CD14-positive monocyte (primary cell): ENCODE results near the gene SH2B3. TPM values are rescaled to one million over a fixed set of nuclear protein-coding genes. Genes with fewer than 3 reads are reported as not detected.

Experiments used
- DNase-seq, 3 donors: peaks; one replicate each; pipeline ENCODE4 v3.0.0-alpha.2; 2011 to 2022
- H2AFZ ChIP-seq: 2 replicates; pipeline ENCODE4 v1.6.0; 2012; ENCODE audit warnings: mild to moderate bottlenecking, low read depth, low read length, inconsistent platforms; ENCODE audit not compliant: insufficient read depth, poor library complexity, severe bottlenecking
- H3K27ac ChIP-seq, 2 donors: 1 replicate in 1 of 2; 2 replicates in 1 of 2; pipeline ENCODE4 v1.5.1; 2012 to 2013; ENCODE audit warnings: low read length in 2 of 2, control low read depth in 1 of 2, inconsistent platforms in 1 of 2, low read depth in 1 of 2, mild to moderate bottlenecking in 1 of 2
- H3K27me3 ChIP-seq, 2 donors: one replicate each; pipeline versions ENCODE4 v1.6.0 to v1.6.1; 2011 to 2013; ENCODE audit warnings: low read length in 2 of 2; ENCODE audit not compliant: control insufficient read depth in 2 of 2, insufficient read depth in 2 of 2
- H3K36me3 ChIP-seq, 2 donors: replicated peaks in 1 of 2; 1 replicate in 1 of 2; 2 replicates in 1 of 2; pipeline versions ENCODE4 v1.5.1 to v1.6.1; 2012 to 2013; ENCODE audit warnings: low read length in 2 of 2, control low read depth in 1 of 2, inconsistent platforms in 1 of 2, mild to moderate bottlenecking in 1 of 2; ENCODE audit not compliant: insufficient read depth in 2 of 2, control insufficient read depth in 1 of 2
- H3K4me1 ChIP-seq, 2 donors: 1 replicate in 1 of 2; 2 replicates in 1 of 2; pipeline versions ENCODE4 v1.5.1 to v1.6.1; 2012 to 2013; ENCODE audit warnings: low read length in 2 of 2, control low read depth in 1 of 2, inconsistent platforms in 1 of 2, mild to moderate bottlenecking in 1 of 2, moderate library complexity in 1 of 2; ENCODE audit not compliant: insufficient read depth in 2 of 2, control insufficient read depth in 1 of 2
- H3K4me2 ChIP-seq: replicated peaks from 2 replicates; pipeline ENCODE3; 2012; ENCODE audit warnings: low read length, moderate library complexity, mild to moderate bottlenecking; ENCODE audit not compliant: poor library complexity, severe bottlenecking; ENCODE audit errors: extremely low read depth
- H3K4me3 ChIP-seq, 3 experiments: fragments of 200-600 bp in 1 of 3; sonication (generic) in 1 of 3; replicated peaks in 1 of 3; 1 replicate in 2 of 3; 2 replicates in 1 of 3; pipeline ENCODE4 v1.5.1; 2011 to 2013; ENCODE audit warnings: low read length in 3 of 3, mild to moderate bottlenecking in 3 of 3, control low read depth in 2 of 3, low read depth in 2 of 3, inconsistent platforms in 1 of 3, moderate library complexity in 1 of 3
- H3K79me2 ChIP-seq: 2 replicates; pipeline ENCODE4 v1.6.0; 2012; ENCODE audit warnings: mild to moderate bottlenecking, control low read depth, inconsistent platforms, low read length, moderate library complexity; ENCODE audit not compliant: insufficient read depth
- H3K9ac ChIP-seq: 2 replicates; pipeline ENCODE4 v1.6.0; 2017; ENCODE audit warnings: low read length, mild to moderate bottlenecking; ENCODE audit not compliant: insufficient read depth, poor library complexity, severe bottlenecking
- H3K9me3 ChIP-seq, 2 donors: replicated peaks in 1 of 2; 1 replicate in 1 of 2; 2 replicates in 1 of 2; pipeline versions ENCODE4 v1.5.1 to v1.6.1; 2012 to 2013; ENCODE audit warnings: low read length in 2 of 2, control low read depth in 1 of 2; ENCODE audit not compliant: control insufficient read depth in 1 of 2, insufficient read depth in 1 of 2
- H4K20me1 ChIP-seq: 2 replicates; pipeline ENCODE4 v1.6.0; 2012; ENCODE audit warnings: mild to moderate bottlenecking, low read length, control low read depth, moderate library complexity; ENCODE audit not compliant: insufficient read depth
- H3K27ac Mint-ChIP-seq, 7 donors: one replicate each; pipeline ENCODE4 v1.8.0; 2020; ENCODE audit warnings: mild to moderate bottlenecking in 7 of 7, mixed read lengths in 7 of 7, moderate library complexity in 6 of 7, inconsistent platforms in 2 of 7
- H3K27me3 Mint-ChIP-seq, 3 donors: one replicate each; pipeline ENCODE4 v1.8.0; 2021 to 2022; ENCODE audit warnings: low read depth in 3 of 3, mild to moderate bottlenecking in 3 of 3, mixed read lengths in 3 of 3, moderate library complexity in 3 of 3, inconsistent platforms in 1 of 3
- H3K36me3 Mint-ChIP-seq, 2 donors: one replicate each; pipeline ENCODE4 v1.8.0; 2020; ENCODE audit warnings: mixed read lengths in 2 of 2, inconsistent platforms in 1 of 2, mild to moderate bottlenecking in 1 of 2
- H3K4me1 Mint-ChIP-seq: one replicate; pipeline ENCODE4 v1.8.0; 2020; ENCODE audit warnings: mild to moderate bottlenecking, mixed read lengths
- H3K4me3 Mint-ChIP-seq, 2 donors: one replicate each; pipeline ENCODE4 v1.8.0; 2020; ENCODE audit warnings: mild to moderate bottlenecking in 2 of 2, mixed read lengths in 2 of 2, moderate library complexity in 1 of 2
- H3K9me3 Mint-ChIP-seq, 7 donors: one replicate each; pipeline ENCODE4 v1.8.0; 2020 to 2022; ENCODE audit warnings: mixed read lengths in 7 of 7, mild to moderate bottlenecking in 6 of 7, moderate library complexity in 6 of 7, inconsistent platforms in 2 of 7
- CTCF ChIP-seq: fragments of 200-600 bp; IDR thresholded peaks from one replicate; pipeline ENCODE4 v1.8.0; 2022; ENCODE audit warnings: antibody characterized with exemption, mild to moderate bottlenecking
- WGBS: methylation state at CpG from one replicate; pipeline ENCODE4 v1.1.5; 2013; ENCODE audit warnings: missing lambda C conversion rate; ENCODE audit not compliant: insufficient coverage; 5-methylcytosine and 5-hydroxymethylcytosine counted together
- intact Hi-C, 2 donors: fragments of 100-400 bp; cut with micrococcal nuclease; formaldehyde crosslinking; loops; one replicate each; pipeline versions ENCODE4 v1.15.0 to v1.15.1; 2023
- polyA plus RNA-seq, 3 donors: library from polyadenylated mRNA; depleted of rRNA in 1 of 3; unstranded in 2 of 3; stranded (reverse) in 1 of 3; fragments of 300-500 nt in 2 of 3; fragments of >200 nt in 1 of 3; fragmentation: Illumina TruSeq in 2 of 3; gene quantifications; 1 replicate in 2 of 3; 2 replicates in 1 of 3; pipeline ENCODE4 v1.2.3, GENCODE V29; 2012 to 2021

The SH2B3 gene
- polyA plus RNA-seq, 3 donors: 15.2 to 136 (median 33.5) TPM

DNA sequence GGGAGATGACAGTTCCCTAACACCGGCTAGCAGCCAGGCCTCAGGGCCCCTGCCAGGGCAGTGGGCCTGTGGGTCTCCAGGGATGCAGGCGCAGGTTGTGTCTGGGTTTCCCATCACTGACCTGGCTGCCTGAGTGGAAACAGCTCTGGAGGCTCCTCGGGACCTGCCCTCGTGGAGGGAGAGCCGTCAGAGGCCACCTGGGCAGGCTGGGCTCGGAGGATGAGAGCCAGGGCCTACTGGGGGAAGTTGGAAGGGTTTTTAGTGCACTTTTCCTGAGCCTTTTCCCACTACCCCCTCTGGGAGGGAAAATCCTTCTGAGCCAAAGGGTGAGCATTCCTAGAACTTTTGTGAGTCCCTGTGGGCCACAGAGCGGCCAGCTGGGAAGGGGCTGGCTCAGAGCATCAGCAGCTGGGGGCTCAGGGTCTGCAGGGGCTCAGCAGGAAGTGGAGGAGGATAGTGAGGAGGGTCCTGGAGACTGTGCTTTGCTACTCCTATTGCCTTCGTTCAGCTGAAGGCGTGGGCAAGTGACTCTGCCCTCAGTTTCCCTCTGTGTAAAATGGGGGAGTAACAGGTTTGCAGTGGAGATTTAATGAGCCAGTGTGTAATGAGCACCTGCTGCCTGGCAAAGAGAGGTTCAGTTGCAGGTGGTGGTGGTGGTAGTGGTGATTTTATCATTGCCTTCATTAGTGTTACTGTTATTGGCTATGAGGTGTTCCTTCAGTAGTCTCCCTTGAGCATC lies 1.8 kb downstream of the SH2B3 start:
- peaks cover 5 to 30% of the 10 kb centered on the region in 2 donors for H3K36me3 Mint-ChIP-seq
- H3K4me1 ChIP-seq: peaks cover 79 to 82% of the 10 kb centered on the region in 2 donors
- TF ChIP-seq CTCF: no peak
- peak overlapping the region; percentile 93 to 98 (median 95) for H3K27ac Mint-ChIP-seq
- H3K27me3 ChIP-seq: no peaks in the 10 kb centered on the region
- peak overlapping the region; percentile 92 to 96 for H3K4me3 Mint-ChIP-seq
- peak overlapping the region; percentile 93 to 98 for H3K27ac ChIP-seq
- peaks cover 0 to 2% (median 0%) of the 10 kb centered on the region in 7 donors for H3K9me3 Mint-ChIP-seq
- H3K27me3 Mint-ChIP-seq: peaks cover 0 to 5% (median 0%) of the 10 kb centered on the region in 3 donors
- no peaks in the 10 kb centered on the region for H3K9me3 ChIP-seq
- peak overlapping the region; percentile 99 for H3K9ac ChIP-seq
- no peak for DNase-seq
- peak overlapping the region; percentile 91 to 99 (median 91) for H3K4me3 ChIP-seq
- H3K4me1 Mint-ChIP-seq: peaks cover 75% of the 10 kb centered on the region
- H4K20me1 ChIP-seq: peaks cover 74% of the 10 kb centered on the region
- H2AFZ ChIP-seq: no peak overlapping the region
- whole genome bisulfite sequencing: 36% methylated on average over 5 of the region's 9 CpGs
- H3K79me2 ChIP-seq: peaks cover 81% of the 10 kb centered on the region
- intact Hi-C loops: loop anchor here (2.0 to 10.0 kb wide), 3 partner anchors 19 to 93 kb away; no protein-coding TSS in a partner anchor
- peaks cover 2 to 8% of the 10 kb centered on the region in 2 donors for H3K36me3 ChIP-seq
- peak overlapping the region; percentile 87 for H3K4me2 ChIP-seq

GRCh38 chr12:111408116-111408440 lies 2.4 kb downstream of the SH2B3 start:
- Histone ChIP-seq H3K27ac (peak overlapping the region; percentile 65 to 93), H3K27me3 (no peaks in the 10 kb centered on the region), H3K4me2 (peak overlapping the region; percentile 87), H3K79me2 (peaks cover 86% of the 10 kb centered on the region), H4K20me1 (peaks cover 79% of the 10 kb centered on the region), H3K9me3 (no peaks in the 10 kb centered on the region), H3K36me3 (peaks cover 8% of the 10 kb centered on the region in 2 donors), H2AFZ (no peak overlapping the region), H3K9ac (peak overlapping the region; percentile 99), H3K4me1 (peaks cover 79 to 82% of the 10 kb centered on the region in 2 donors), H3K4me3 (peak overlapping the region; percentile 91 to 99 (median 91))
- intact Hi-C loops: loop anchor here (2.0 to 10.0 kb wide), 3 partner anchors 19 to 93 kb away; no protein-coding TSS in a partner anchor
- Mint-ChIP-seq H3K4me1 (peaks cover 75% of the 10 kb centered on the region), H3K36me3 (peaks cover 8 to 35% of the 10 kb centered on the region in 2 donors), H3K9me3 (peaks cover 0 to 2% (median 0%) of the 10 kb centered on the region in 7 donors), H3K27ac (peak overlapping the region; percentile 93 to 98 (median 95)), H3K27me3 (peaks cover 0 to 3% (median 0%) of the 10 kb centered on the region in 3 donors), H3K4me3 (peak overlapping the region; percentile 92 to 96)
- WGBS: no CpG with 5 or more reads among the region's 1 CpG
- peak in 2 of 3 donors; percentile 77 to 88 for DNase-seq
- TF ChIP-seq CTCF: no peak
